NOMO-1 treated with DMSO at 0.1 percent for 48 hours (cell line): ENCODE measurements around the gene GBGT1.

Source experiments
- DNase-seq: peaks from one replicate; lab custom pipeline; 2025; ENCODE audit not compliant: unreplicated experiment; lab: John Stamatoyannopoulos, UW

GBGT1 gene

GRCh38 chr9:133103183-133103986 is 60.3 kb downstream of the GBGT1 start:
- DNase-seq = no peak
